Suprapubic skin (tissue), 4 donors: ENCODE data around the gene ARHGAP23. TPM values are rescaled to one million over a fixed set of nuclear protein-coding genes. Genes with fewer than 3 reads are reported as not detected.

ENCODE experiments used
- DNase-seq, 2 donors: peaks; one replicate each; pipeline ENCODE4 v3.0.0-alpha.2; 2019; ENCODE audit warnings: low spot score in 2 of 2
- H3K27ac ChIP-seq: fragments of 200-600 bp; sonication (generic); one replicate; pipeline ENCODE4 v1.5.1; 2019
- H3K27me3 ChIP-seq: fragments of 200-600 bp; sonication (generic); one replicate; pipeline ENCODE4 v1.5.1; 2019
- H3K36me3 ChIP-seq: fragments of 200-600 bp; sonication (generic); one replicate; pipeline ENCODE4 v1.5.1; 2019
- H3K4me1 ChIP-seq: fragments of 200-600 bp; sonication (generic); one replicate; pipeline ENCODE4 v1.5.1; 2019
- H3K4me3 ChIP-seq: fragments of 200-600 bp; sonication (generic); one replicate; pipeline ENCODE4 v1.5.1; 2019; ENCODE audit warnings: mild to moderate bottlenecking
- H3K9me3 ChIP-seq: fragments of 200-600 bp; sonication (generic); one replicate; pipeline ENCODE4 v1.5.1; 2019
- EP300 ChIP-seq: sonication (generic); formaldehyde crosslinking; IDR thresholded peaks from one replicate; pipeline ENCODE4 v1.6.1; 2017; ENCODE audit warnings: antibody characterized with exemption
- POLR2A ChIP-seq, 2 donors: fragments of 450-650 bp; IDR thresholded peaks; one replicate each; pipeline ENCODE4 v1.6.1; 2017; ENCODE audit warnings: antibody characterized with exemption in 2 of 2, mild to moderate bottlenecking in 2 of 2, moderate library complexity in 2 of 2
- POLR2AphosphoS5 ChIP-seq, 3 donors: sonication (generic); formaldehyde crosslinking; IDR thresholded peaks; one replicate each; pipeline ENCODE4 v1.6.1; 2017; ENCODE audit warnings: antibody characterized with exemption in 3 of 3
- WGBS: methylation state at CpG from one replicate; pipeline ENCODE4 v1.1.5; 2018; 5-methylcytosine and 5-hydroxymethylcytosine counted together
- total RNA-seq, 4 donors: library from RNA; depleted of rRNA; stranded (reverse); fragments of >200 nt; gene quantifications; one replicate each; pipeline ENCODE4 v1.1.0, GENCODE V29; 2016
- TF ChIP-seq, protein P1 (sequence below), 2 donors: fragments of 200-600 bp in 1 of 2; fragments of 450-650 bp in 1 of 2; sonication (generic) in 1 of 2; IDR thresholded peaks; one replicate each; pipeline ENCODE4 v1.5.1; 2016 to 2019; ENCODE audit warnings: antibody characterized with exemption in 2 of 2, mild to moderate bottlenecking in 1 of 2, moderate library complexity in 1 of 2

ARHGAP23 gene
- total RNA-seq, 4 donors from 2014 or later = 94.8 to 149 (median 121) TPM

DNA sequence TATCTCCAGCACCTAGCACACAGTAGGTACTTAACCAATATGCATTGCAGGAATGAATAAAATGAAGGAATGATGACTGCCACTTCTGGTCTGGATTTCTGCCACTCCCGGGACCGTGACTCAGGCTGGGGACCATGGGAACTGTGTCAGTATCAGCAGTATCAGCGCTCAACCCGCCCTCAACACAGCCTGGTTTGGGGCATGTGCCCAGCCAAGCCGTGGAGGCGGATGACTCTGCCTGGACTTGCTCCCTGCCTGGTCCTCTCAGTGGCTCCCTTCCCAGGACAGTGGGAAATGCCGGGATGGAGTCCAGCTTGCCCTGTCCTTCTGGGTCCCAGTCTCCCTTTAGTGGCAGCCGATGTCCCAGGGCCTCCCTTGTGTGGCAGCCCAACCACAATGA, 122.4 kb downstream of the ARHGAP23 start:
- Histone ChIP-seq H3K9me3 (no peaks in the 10 kb centered on the region), H3K27ac (no peak overlapping the region), H3K4me1 (peaks cover 13% of the 10 kb centered on the region), H3K36me3 (no peaks in the 10 kb centered on the region), H3K4me3 (no peak overlapping the region), H3K27me3 (peaks cover 19% of the 10 kb centered on the region)
- 58% methylated on average over 8 of the region's 8 CpGs for WGBS
- TF ChIP-seq POLR2AphosphoS5 (IDR thresholded peaks at IDR 0.05) = no peak
- TF ChIP-seq EP300 = no peak
- TF ChIP-seq POLR2A (IDR thresholded peaks at IDR 0.05) = no peak
- TF ChIP-seq, protein P1, sequence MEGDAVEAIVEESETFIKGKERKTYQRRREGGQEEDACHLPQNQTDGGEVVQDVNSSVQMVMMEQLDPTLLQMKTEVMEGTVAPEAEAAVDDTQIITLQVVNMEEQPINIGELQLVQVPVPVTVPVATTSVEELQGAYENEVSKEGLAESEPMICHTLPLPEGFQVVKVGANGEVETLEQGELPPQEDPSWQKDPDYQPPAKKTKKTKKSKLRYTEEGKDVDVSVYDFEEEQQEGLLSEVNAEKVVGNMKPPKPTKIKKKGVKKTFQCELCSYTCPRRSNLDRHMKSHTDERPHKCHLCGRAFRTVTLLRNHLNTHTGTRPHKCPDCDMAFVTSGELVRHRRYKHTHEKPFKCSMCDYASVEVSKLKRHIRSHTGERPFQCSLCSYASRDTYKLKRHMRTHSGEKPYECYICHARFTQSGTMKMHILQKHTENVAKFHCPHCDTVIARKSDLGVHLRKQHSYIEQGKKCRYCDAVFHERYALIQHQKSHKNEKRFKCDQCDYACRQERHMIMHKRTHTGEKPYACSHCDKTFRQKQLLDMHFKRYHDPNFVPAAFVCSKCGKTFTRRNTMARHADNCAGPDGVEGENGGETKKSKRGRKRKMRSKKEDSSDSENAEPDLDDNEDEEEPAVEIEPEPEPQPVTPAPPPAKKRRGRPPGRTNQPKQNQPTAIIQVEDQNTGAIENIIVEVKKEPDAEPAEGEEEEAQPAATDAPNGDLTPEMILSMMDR (IDR thresholded peaks at IDR 0.05) = no peak
- peak in 1 of 2 donors; percentile 55 for DNase-seq

DNA sequence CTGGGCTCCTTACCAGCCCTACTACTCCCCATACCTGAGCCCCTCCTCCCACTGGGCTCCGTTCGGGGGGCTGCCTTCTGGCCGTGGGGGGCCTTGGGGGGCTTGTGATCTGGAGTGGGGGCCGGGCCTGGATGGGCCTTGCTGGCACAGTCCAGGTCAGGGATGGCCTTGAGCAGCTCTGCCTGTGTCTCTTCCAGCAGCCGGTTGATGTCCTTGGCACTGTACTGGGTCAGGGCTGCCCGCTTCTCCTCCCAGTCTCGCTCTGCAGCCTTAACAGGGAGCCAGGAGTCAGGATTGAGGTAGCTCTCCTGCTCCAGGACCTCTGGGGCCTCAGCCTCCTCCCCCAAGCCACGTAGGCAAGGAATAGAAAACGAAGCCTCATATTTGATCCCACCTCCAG, 122.9 kb downstream of the ARHGAP23 start:
- no peaks in the 10 kb centered on the region for H3K36me3 ChIP-seq
- H3K4me1 ChIP-seq = peaks cover 13% of the 10 kb centered on the region
- peaks cover 16% of the 10 kb centered on the region for H3K27me3 ChIP-seq
- TF ChIP-seq EP300 = no peak
- peak in 1 of 2 donors; percentile 57 for DNase-seq
- H3K27ac ChIP-seq = no peak overlapping the region
- H3K4me3 ChIP-seq = no peak overlapping the region
- no peaks in the 10 kb centered on the region for H3K9me3 ChIP-seq
- WGBS = 83% methylated on average over 9 of the region's 9 CpGs

DNA sequence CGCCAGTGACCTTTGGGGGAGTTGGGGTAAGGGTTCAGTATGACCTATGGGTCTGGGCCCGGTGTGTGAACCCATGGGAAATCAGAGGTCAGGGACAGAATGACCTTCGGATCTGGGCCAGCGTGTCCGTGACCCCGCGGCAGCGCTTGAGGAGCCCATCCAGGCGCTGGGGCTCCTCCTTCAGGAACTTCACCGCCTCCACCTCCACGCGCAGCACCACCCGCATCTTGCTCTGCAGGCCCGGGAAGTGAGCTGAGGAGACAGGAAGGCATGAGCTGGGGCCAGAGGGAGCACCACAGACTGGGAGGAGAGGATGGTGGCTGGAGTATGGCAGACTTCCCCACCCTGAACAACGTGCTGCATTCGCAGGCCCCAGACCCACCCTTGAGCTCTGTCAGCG, 124.1 kb downstream of the ARHGAP23 start:
- peaks cover 11% of the 10 kb centered on the region for H3K27me3 ChIP-seq
- no peaks in the 10 kb centered on the region for H3K9me3 ChIP-seq
- H3K27ac ChIP-seq = no peak overlapping the region
- no peak overlapping the region for H3K4me3 ChIP-seq
- peaks cover 23% of the 10 kb centered on the region for H3K4me1 ChIP-seq
- WGBS = 96% methylated on average over 9 of the region's 17 CpGs
- DNase-seq = no peak
- TF ChIP-seq POLR2AphosphoS5 (IDR thresholded peaks at IDR 0.05) = no peak
- TF ChIP-seq, protein P1 (IDR thresholded peaks at IDR 0.05) = no peak
- no peaks in the 10 kb centered on the region for H3K36me3 ChIP-seq

DNA sequence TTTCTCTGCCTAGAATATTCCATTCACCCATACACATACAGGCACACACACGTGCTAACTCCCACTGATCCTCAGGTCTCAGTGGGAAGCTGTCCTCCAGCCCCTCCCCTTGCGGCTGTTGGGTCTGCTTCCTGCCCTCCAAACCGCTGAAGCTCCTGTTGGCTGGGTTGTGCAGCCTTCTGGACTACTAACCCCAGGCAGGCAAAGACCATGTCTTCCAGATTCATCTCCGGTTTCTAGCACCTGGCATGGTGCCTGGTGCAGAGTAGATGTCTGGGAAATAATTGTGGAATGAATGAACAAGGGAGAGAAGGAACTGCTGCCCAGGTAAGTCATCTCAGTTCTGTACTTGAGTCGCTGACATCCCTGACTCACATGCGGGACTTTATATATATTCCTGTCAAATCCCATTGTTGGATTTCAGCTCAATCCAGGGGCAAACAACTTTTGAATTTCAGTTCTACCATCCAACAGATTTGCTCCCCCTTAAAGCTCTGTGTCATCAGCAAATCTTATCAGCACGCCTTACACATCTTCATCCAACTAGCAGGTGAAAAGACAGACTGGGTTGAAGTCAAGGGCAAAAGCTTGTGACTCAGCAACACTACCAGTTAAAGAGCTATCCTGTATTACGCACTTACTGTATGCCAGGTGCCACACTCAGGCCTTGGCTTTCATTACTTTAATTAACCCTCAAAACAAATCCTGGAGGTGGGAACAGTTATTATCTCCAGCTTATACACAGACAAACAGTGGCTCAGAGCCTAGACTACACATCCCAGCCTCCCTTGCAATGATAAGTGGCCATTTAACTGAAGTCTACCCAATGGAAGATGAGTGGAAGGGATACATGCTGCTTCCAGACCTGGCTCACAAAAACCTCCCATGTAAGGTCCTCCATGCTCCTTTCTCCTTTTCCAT, 126.4 kb downstream of the ARHGAP23 start:
- Histone ChIP-seq H3K4me3 (no peak overlapping the region), H3K4me1 (peaks cover 47% of the 10 kb centered on the region), H3K36me3 (no peaks in the 10 kb centered on the region), H3K9me3 (no peaks in the 10 kb centered on the region), H3K27me3 (no peaks in the 10 kb centered on the region), H3K27ac (no peak overlapping the region)
- TF ChIP-seq POLR2AphosphoS5 (IDR thresholded peaks at IDR 0.05) (no peak), POLR2A (IDR thresholded peaks at IDR 0.05) (no peak), EP300 (no peak)
- TF ChIP-seq, protein P1 (IDR thresholded peaks at IDR 0.05) = no peak
- 41% methylated on average over 8 of the region's 8 CpGs for WGBS
- DNase-seq = no peak

DNA sequence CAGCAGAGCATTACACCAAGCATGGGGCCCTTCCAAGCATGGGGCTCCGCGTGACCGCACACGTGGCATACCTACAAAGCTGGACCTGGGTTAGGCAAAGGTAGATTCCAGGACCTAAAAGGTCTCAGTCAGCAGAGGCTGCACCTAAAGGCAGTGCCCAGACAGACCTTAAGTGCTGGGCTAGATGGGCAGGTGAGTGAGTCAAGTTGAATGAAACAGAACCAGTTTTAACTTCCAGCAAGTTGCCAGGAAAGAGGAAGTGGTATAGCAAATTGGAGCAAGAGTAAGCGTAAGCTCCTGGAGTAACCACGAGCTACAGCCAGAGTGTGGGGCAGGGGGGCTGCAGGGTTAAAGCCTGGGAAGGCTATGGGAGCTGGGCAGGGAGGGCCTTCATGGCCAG, 128.0 kb downstream of the ARHGAP23 start:
- H3K4me1 ChIP-seq = peaks cover 48% of the 10 kb centered on the region
- H3K9me3 ChIP-seq = no peaks in the 10 kb centered on the region
- 80% methylated on average over 6 of the region's 6 CpGs for WGBS
- peaks cover 12% of the 10 kb centered on the region for H3K27me3 ChIP-seq
- no peak overlapping the region for H3K27ac ChIP-seq
- no peak overlapping the region for H3K4me3 ChIP-seq
- TF ChIP-seq EP300 (no peak), POLR2AphosphoS5 (IDR thresholded peaks at IDR 0.05) (no peak), POLR2A (IDR thresholded peaks at IDR 0.05) (no peak)
- TF ChIP-seq, protein P1 (IDR thresholded peaks at IDR 0.05) = no peak
- DNase-seq = no peak
- no peaks in the 10 kb centered on the region for H3K36me3 ChIP-seq
